HUES48 (cell line): Measurements from ENCODE around the gene GPX7.

ENCODE experiments used
- H3K27ac ChIP-seq: one replicate; pipeline ENCODE4 v1.7.0; 2013; ENCODE audit warnings: low read depth, low read length, inconsistent platforms
- H3K27me3 ChIP-seq: 2 replicates; pipeline ENCODE4 v1.6.1; 2013; ENCODE audit warnings: mild to moderate bottlenecking, low read length; ENCODE audit not compliant: control insufficient read depth, insufficient read depth
- H3K36me3 ChIP-seq: 2 replicates; pipeline ENCODE4 v1.6.1; 2013; ENCODE audit warnings: low read length; ENCODE audit not compliant: control insufficient read depth, insufficient read depth
- H3K4me1 ChIP-seq: 2 replicates; pipeline ENCODE4 v1.6.1; 2013; ENCODE audit warnings: mild to moderate bottlenecking, low read length; ENCODE audit not compliant: control insufficient read depth, insufficient read depth
- H3K4me3 ChIP-seq: 2 replicates; pipeline ENCODE4 v1.5.1; 2013; ENCODE audit warnings: mild to moderate bottlenecking, low read depth, low read length
- H3K9ac ChIP-seq: 2 replicates; pipeline ENCODE4 v1.6.1; 2013; ENCODE audit warnings: mild to moderate bottlenecking, low read depth, low read length, moderate library complexity
- H3K9me3 ChIP-seq: 2 replicates; pipeline ENCODE4 v1.6.1; 2013; ENCODE audit warnings: low read length; ENCODE audit not compliant: control insufficient read depth, insufficient read depth

Gene GPX7

GRCh38 chr1:52601991-52602855, at the start of gene GPX7:
Gene GPX7, plus strand, starts transcription at chr1:52602371. Its CDS starts 39 bp downstream, at chr1:52602410.
- no peak within 1 kb of the TSS for H3K27ac ChIP-seq
- H3K27me3 ChIP-seq, result peaks cover 41% of the 10 kb centered on the region
- peak within 1 kb of the TSS; percentile 65 for H3K4me3 ChIP-seq

GRCh38 chr1:52552505-52553361, 49.4 kb upstream of the GPX7 start, which contains the start of gene TUT4:
Gene TUT4, minus strand, starts transcription at chr1:52553092. Its CDS starts 26,812 bp downstream, at chr1:52526280.
- Histone ChIP-seq H3K9me3 (no peaks in the 10 kb centered on the region), H3K4me3 (peak within 1 kb of the TSS; percentile 93), H3K27me3 (no peaks in the 10 kb centered on the region), H3K9ac (peak within 1 kb of the TSS; percentile 90), H3K36me3 (no peaks in the 10 kb centered on the region), H3K27ac (peak within 1 kb of the TSS; percentile 96), H3K4me1 (peaks cover 36% of the 10 kb centered on the region)

More at GRCh38 chr1:52601991-52602855, at the start of gene GPX7:
- Histone ChIP-seq H3K9ac (peak within 1 kb of the TSS; percentile 52; the same call in 1 of the 2 replicates), H3K36me3 (0 out of 2 replicates have a peak, but pooled peaks cover 6% of the 10 kb centered on the region), H3K4me1 (peaks cover 8% of the 10 kb centered on the region; the same call in 1 of the 2 replicates), H3K9me3 (no peaks in the 10 kb centered on the region)

DNA sequence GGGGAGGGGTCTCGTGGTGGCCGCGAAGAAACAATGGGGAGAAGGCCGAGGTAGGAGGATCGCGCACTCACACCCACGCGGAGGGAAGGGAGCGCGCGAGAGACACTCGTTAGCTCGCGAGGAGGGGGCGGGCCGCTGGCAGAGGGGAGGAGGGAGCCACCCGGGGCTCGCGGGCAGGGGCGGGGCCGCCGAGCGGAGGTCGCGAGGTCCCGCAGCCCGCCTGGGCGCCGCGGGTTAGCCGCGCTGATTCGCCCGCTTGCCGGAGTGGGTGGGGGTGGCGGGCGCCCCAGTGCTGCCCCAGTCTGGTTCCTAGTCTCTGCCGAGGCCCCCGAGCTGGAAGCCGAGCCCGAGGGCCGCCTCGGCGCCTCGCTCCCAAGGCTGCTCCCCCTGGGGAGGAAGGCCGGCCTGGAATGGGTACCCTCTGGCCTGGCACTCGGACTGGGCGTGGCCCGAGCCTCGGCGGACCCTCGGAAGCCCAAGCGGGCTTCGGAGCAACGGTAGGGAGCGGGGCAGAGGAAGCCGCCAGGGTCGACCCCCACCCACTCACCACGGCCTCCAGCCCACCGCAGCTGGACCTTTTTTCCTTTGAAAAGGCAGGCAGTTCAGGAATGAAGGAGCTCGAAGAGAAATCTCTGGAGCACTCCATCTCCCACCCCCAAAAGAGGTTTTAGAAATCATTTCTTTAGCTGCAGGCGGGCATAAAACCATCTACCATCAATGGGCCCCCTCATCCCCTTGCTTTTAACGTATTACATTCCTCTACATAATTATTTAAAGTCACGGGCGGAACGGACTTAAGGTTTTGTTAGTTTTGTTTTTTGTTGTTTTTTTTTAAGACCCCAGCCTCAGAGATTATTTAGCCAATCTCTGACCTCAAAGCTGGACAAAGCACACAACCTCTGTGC, 48.6 kb upstream of the GPX7 start:
- Histone ChIP-seq H3K9me3 (no peaks in the 10 kb centered on the region), H3K4me3 (peak overlapping the region; percentile 93), H3K9ac (peak overlapping the region; percentile 90), H3K4me1 (peaks cover 36% of the 10 kb centered on the region), H3K27ac (peak overlapping the region; percentile 96), H3K36me3 (no peaks in the 10 kb centered on the region), H3K27me3 (no peaks in the 10 kb centered on the region)

DNA sequence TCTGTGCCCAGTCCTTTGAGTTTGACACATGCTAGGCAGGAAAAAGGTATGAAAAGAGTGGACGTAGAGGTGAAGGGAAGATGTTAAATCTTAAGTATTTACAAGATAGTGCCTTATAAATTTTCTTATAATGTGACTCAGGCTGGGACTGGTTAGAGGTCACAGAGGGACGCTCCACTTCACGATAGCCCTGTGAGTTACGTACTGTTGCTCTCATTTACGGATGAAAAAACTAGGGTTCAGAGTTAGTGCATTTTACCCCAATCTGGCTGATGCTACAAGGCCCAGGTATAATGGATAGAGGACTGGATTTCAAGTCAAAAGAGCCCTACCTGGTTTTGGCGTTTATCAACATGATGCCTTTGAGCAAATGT, 47.9 kb upstream of the GPX7 start:
- H3K9ac ChIP-seq, result peak overlapping the region; percentile 90
- peak overlapping the region; percentile 93 for H3K4me3 ChIP-seq

DNA sequence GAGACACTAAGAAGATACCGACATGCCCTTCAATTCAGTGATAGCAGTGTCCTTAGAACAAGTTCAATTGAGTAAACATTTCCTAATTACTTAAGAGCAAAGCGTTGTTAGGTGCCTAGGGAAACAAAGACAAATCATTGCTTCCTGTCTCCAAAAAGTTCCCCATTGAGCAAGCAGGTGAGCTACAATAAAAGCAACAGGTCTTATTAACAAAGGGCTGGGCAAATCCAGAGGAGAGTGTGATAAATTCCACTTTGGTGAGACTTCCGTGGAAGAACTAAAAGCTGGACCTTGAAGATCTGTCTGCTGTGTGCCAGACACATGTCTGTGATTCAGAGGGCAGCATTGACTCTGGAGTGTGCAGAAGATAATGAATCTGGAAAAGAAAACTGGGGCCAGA, 47.4 kb upstream of the GPX7 start:
- no peaks in the 10 kb centered on the region for H3K9me3 ChIP-seq
- no peaks in the 10 kb centered on the region for H3K27me3 ChIP-seq
- H3K36me3 ChIP-seq, result no peaks in the 10 kb centered on the region
- peak overlapping the region; percentile 96 for H3K27ac ChIP-seq
- H3K4me3 ChIP-seq, result peak overlapping the region; percentile 93
- 0 out of 2 replicates have a peak overlapping the region, but pooled peaks have one; percentile 90 for H3K9ac ChIP-seq
- peaks cover 28% of the 10 kb centered on the region for H3K4me1 ChIP-seq

More for the DNA sequence above, 47.9 kb upstream of the GPX7 start:
- Histone ChIP-seq H3K27ac (peak overlapping the region; percentile 96), H3K36me3 (no peaks in the 10 kb centered on the region), H3K27me3 (no peaks in the 10 kb centered on the region), H3K4me1 (peaks cover 31% of the 10 kb centered on the region), H3K9me3 (no peaks in the 10 kb centered on the region)

GRCh38 chr1:52556641-52557360, 45.4 kb upstream of the GPX7 start:
- Histone ChIP-seq H3K9me3 (no peaks in the 10 kb centered on the region), H3K4me3 (no peak overlapping the region), H3K4me1 (peaks cover 14% of the 10 kb centered on the region), H3K9ac (no peak overlapping the region), H3K36me3 (no peaks in the 10 kb centered on the region), H3K27me3 (no peaks in the 10 kb centered on the region), H3K27ac (no peak overlapping the region)

DNA sequence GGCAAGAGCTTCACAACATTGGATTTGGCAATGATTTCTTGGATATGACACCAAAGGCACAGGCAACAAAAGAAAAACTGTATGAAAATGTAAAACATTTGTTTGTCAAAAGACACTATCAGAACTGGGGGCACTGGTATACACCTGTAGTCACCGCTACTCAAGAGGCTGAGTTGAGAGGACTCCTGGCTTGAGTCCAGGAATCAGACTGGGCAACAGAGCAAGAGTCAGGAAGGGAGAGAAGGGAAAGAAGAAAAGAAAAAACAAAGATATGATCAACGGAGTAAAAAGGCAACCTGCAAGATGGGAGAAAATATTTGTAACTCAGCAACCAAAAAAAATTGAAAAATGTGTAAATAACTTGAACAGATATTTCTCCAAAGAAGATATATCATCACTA, 43.2 kb upstream of the GPX7 start:
- no peak overlapping the region for H3K9ac ChIP-seq
- H3K4me3 ChIP-seq, result no peak overlapping the region
- no peaks in the 10 kb centered on the region for H3K9me3 ChIP-seq
- H3K27me3 ChIP-seq, result no peaks in the 10 kb centered on the region
- H3K36me3 ChIP-seq, result no peaks in the 10 kb centered on the region
- H3K27ac ChIP-seq, result no peak overlapping the region
- H3K4me1 ChIP-seq, result peaks cover 14% of the 10 kb centered on the region

DNA sequence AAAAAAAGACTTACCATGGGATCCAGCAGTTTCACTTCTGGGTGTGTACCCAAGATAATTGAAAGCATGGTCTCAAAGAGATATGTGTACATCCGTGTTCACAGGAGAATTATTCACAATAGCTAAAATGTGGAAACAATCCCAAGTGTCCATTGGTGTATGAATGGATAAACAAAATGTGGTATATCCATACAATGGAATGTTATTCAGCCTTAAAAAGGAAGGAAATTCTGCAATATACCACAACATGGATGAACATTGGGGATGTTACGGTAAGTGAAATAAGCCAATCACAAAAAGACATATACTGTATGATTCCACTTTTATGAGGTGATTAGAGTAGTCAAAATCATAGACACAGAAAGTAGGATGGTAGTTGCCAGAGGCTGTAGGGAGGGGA, 42.3 kb upstream of the GPX7 start:
- no peaks in the 10 kb centered on the region for H3K36me3 ChIP-seq
- no peaks in the 10 kb centered on the region for H3K27me3 ChIP-seq
- H3K4me1 ChIP-seq, result peaks cover 4% of the 10 kb centered on the region
- H3K27ac ChIP-seq, result no peak overlapping the region
- no peak overlapping the region for H3K4me3 ChIP-seq
- H3K9ac ChIP-seq, result no peak overlapping the region
- H3K9me3 ChIP-seq, result no peaks in the 10 kb centered on the region

DNA sequence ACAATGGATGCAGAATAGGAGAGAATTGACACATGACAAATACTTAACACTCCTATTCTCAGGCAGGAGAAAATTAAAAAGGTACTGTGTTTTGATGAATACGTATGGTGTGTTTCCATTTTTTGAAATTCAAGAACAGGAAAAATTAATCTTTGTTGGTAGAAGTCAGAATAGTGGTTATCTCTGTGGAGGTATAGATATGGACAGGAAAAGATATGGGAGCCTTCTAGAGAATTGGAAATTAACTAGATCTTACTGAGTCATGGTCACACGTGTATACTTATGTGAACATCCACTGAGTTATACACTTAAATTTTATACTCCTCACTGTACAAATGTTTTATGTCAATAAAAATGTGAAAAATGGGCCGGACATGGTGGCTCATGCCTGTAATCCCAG, 39.4 kb upstream of the GPX7 start:
- Histone ChIP-seq H3K27ac (no peak overlapping the region), H3K27me3 (no peaks in the 10 kb centered on the region), H3K9me3 (no peaks in the 10 kb centered on the region), H3K36me3 (no peaks in the 10 kb centered on the region), H3K4me1 (no peaks in the 10 kb centered on the region), H3K9ac (no peak overlapping the region), H3K4me3 (no peak overlapping the region)

- Histone ChIP-seq H3K27me3 (no peaks in the 10 kb centered on the region), H3K4me3 (no peak overlapping the region), H3K9ac (no peak overlapping the region), H3K36me3 (no peaks in the 10 kb centered on the region), H3K27ac (no peak overlapping the region), H3K4me1 (peaks cover 5% of the 10 kb centered on the region), H3K9me3 (no peaks in the 10 kb centered on the region)
Measured at GRCh38 chr1:52567943-52568342, 34.2 kb upstream of the GPX7 start.
